IPS-15b (cell line): ENCODE measurements around the gene CORO2B.

ENCODE experiments used
- H3K27me3 ChIP-seq: one replicate; pipeline ENCODE4 v1.6.1; 2013; ENCODE audit warnings: low read length; ENCODE audit not compliant: control insufficient read depth, insufficient read depth
- H3K36me3 ChIP-seq: one replicate; pipeline ENCODE4 v1.6.1; 2013; ENCODE audit warnings: low read length; ENCODE audit not compliant: control insufficient read depth, insufficient read depth
- H3K4me1 ChIP-seq: one replicate; pipeline ENCODE4 v1.6.1; 2013; ENCODE audit warnings: mild to moderate bottlenecking, low read length; ENCODE audit not compliant: control insufficient read depth, insufficient read depth
- H3K4me3 ChIP-seq: one replicate; pipeline ENCODE4 v1.5.1; 2013; ENCODE audit warnings: low read depth, low read length
- H3K9ac ChIP-seq: one replicate; pipeline ENCODE4 v1.6.1; 2013; ENCODE audit warnings: low read depth, mild to moderate bottlenecking, low read length
- H3K9me3 ChIP-seq: one replicate; pipeline ENCODE4 v1.6.1; 2013; ENCODE audit warnings: mild to moderate bottlenecking, low read length; ENCODE audit not compliant: control insufficient read depth, insufficient read depth

Gene CORO2B

GRCh38 chr15:68774521-68775235, 195.9 kb downstream of the CORO2B start:
- H3K4me1 ChIP-seq, result no peaks in the 10 kb centered on the region
- H3K4me3 ChIP-seq, result no peak overlapping the region
- no peaks in the 10 kb centered on the region for H3K27me3 ChIP-seq
- no peaks in the 10 kb centered on the region for H3K9me3 ChIP-seq
- no peak overlapping the region for H3K9ac ChIP-seq
- peaks cover 8% of the 10 kb centered on the region for H3K36me3 ChIP-seq

DNA sequence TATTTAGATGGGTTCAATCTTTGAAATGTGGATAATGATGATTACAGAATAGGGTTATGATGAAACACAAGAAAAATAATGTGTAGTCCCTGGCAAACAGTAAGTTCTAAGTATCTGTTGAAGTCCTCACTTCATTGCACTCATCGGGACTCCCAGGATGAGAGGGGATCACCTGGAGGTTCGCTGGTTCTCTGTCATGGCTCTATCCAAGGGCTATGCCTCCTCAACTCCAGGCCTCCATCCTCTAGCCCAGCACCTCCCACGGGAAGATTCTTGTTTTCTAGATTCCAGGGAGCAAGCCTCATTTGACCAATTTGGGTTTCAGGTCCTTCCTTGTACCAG, 196.4 kb downstream of the CORO2B start:
- Histone ChIP-seq H3K9ac (no peak overlapping the region), H3K4me3 (no peak overlapping the region), H3K4me1 (no peaks in the 10 kb centered on the region), H3K27me3 (no peaks in the 10 kb centered on the region), H3K9me3 (no peaks in the 10 kb centered on the region), H3K36me3 (peaks cover 12% of the 10 kb centered on the region)

- no peak overlapping the region for H3K9ac ChIP-seq
These were observed 197.1 kb downstream of the CORO2B start for GRCh38 chr15:68775671-68776476.

GRCh38 chr15:68776477-68777270, 197.9 kb downstream of the CORO2B start:
- H3K36me3 ChIP-seq, result peaks cover 17% of the 10 kb centered on the region
- H3K9me3 ChIP-seq, result no peaks in the 10 kb centered on the region

More at GRCh38 chr15:68775671-68776476, 197.1 kb downstream of the CORO2B start:
- Histone ChIP-seq H3K27me3 (no peaks in the 10 kb centered on the region), H3K4me3 (no peak overlapping the region), H3K4me1 (no peaks in the 10 kb centered on the region), H3K9me3 (no peaks in the 10 kb centered on the region), H3K36me3 (peaks cover 14% of the 10 kb centered on the region)

More at GRCh38 chr15:68776477-68777270, 197.9 kb downstream of the CORO2B start:
- Histone ChIP-seq H3K4me1 (no peaks in the 10 kb centered on the region), H3K9ac (no peak overlapping the region), H3K27me3 (no peaks in the 10 kb centered on the region), H3K4me3 (no peak overlapping the region)
